HepG2 (cell line): ENCODE measurements around the gene MACROD2. TPM values are rescaled to one million over a fixed set of nuclear protein-coding genes. Genes with fewer than 3 reads are reported as not detected.

Source experiments
- ATAC-seq: fragments of 200-7000 bp; cut with Tn5 transposase; 3 replicates; pipeline ENCODE4 v1.9.1; 2020; ENCODE audit warnings: mild to moderate bottlenecking, moderate library complexity
- BruUV-seq: library from RNA; stranded (reverse); fragments of 400-500 nt; replicated peaks from 2 replicates; lab custom pipeline; 2021; lab: Mats Ljungman, UMichigan
- CTCF ChIA-PET: fragments of 300-600 bp; formaldehyde crosslinking; extraction: SDS; loops from one replicate; lab custom pipeline; 2021; ENCODE audit warnings: low total read pairs, inconsistent platforms, low intra/inter-chr PET ratio; lab: Yijun Ruan, JAX
- POLR2A ChIA-PET: fragments of 350-600 bp; sonication (Branson Sonifier 250); formaldehyde crosslinking; loops from one replicate; lab custom pipeline; 2020; ENCODE audit warnings: antibody characterized with exemption, inconsistent platforms; lab: Yijun Ruan, JAX
- DNase-seq: peaks from one replicate; pipeline ENCODE4 v3.0.0-alpha.2; 2015; ENCODE audit warnings: low spot score
- FAIRE-seq: peaks from 3 replicates; lab custom pipeline; 2011; peaks lifted over from hg19 to GRCh38; lab: Jason Lieb, UNC
- H2AFZ ChIP-seq: one replicate; pipeline ENCODE4 v1.6.1; 2011; ENCODE audit warnings: low read length, inconsistent platforms
- H3K27ac ChIP-seq: fragments of 300-600 bp; 3 replicates; pipeline ENCODE4 v1.8.0; 2011; ENCODE audit warnings: mixed run types, mild to moderate bottlenecking, mixed read lengths, low read length, inconsistent platforms; ENCODE audit not compliant: insufficient read depth; ENCODE audit errors: extremely low read length
- H3K27me3 ChIP-seq, 2 experiments: fragments of 200-600 bp in 1 of 2; 2 replicates in 1 of 2; 3 replicates in 1 of 2; pipeline versions ENCODE4 v1.6.0 to v1.8.0; 2011; ENCODE audit warnings: low read length in 2 of 2, mild to moderate bottlenecking in 2 of 2, moderate library complexity in 2 of 2, inconsistent platforms in 1 of 2; ENCODE audit not compliant: insufficient read depth in 2 of 2, control insufficient read depth in 1 of 2
- H3K36me3 ChIP-seq, 2 experiments: fragments of 200-600 bp in 1 of 2; replicated peaks in 1 of 2; 2 replicates in 1 of 2; 3 replicates in 1 of 2; pipeline versions ENCODE4 v1.5.1 to v1.8.0; 2011; ENCODE audit warnings: low read length in 2 of 2, inconsistent platforms in 1 of 2; ENCODE audit not compliant: insufficient read depth in 2 of 2, control insufficient read depth in 1 of 2
- H3K4me1 ChIP-seq: 2 replicates; pipeline ENCODE4 v1.5.1; 2012; ENCODE audit warnings: low read length, inconsistent platforms; ENCODE audit not compliant: insufficient read depth
- H3K4me2 ChIP-seq: 2 replicates; pipeline ENCODE4 v1.6.0; 2011; ENCODE audit warnings: low read depth, low read length, inconsistent platforms
- H3K4me3 ChIP-seq, 3 experiments: fragments of 200-600 bp in 1 of 3; sonication (generic), shearing (Covaris generic) in 1 of 3; replicated peaks in 1 of 3; 2 replicates each; pipeline ENCODE4 v1.5.1; 2011 to 2016; ENCODE audit warnings: low read length in 3 of 3, inconsistent platforms in 2 of 3, low read depth in 2 of 3, mild to moderate bottlenecking in 2 of 3, control low read depth in 1 of 3, mixed read lengths in 1 of 3; ENCODE audit not compliant: insufficient read depth in 1 of 3
- H3K79me2 ChIP-seq: one replicate; pipeline ENCODE4 v1.6.1; 2011; ENCODE audit warnings: low read length, inconsistent platforms; ENCODE audit not compliant: insufficient read depth
- H3K9ac ChIP-seq: 2 replicates; pipeline ENCODE4 v1.6.0; 2011; ENCODE audit warnings: mild to moderate bottlenecking, low read depth, low read length, inconsistent platforms; ENCODE audit not compliant: insufficient read depth
- H3K9me3 ChIP-seq: 2 replicates; pipeline ENCODE4 v1.5.1; 2012; ENCODE audit warnings: mild to moderate bottlenecking, low read length
- H4K20me1 ChIP-seq: 2 replicates; pipeline ENCODE4 v1.6.0; 2011; ENCODE audit warnings: inconsistent platforms, mild to moderate bottlenecking, low read length, moderate library complexity; ENCODE audit not compliant: insufficient read depth
- GATAD2A ChIP-seq: IDR thresholded peaks from 2 replicates; pipeline ENCODE4 v1.6.1; 2016
- HNRNPL ChIP-seq: fragments of 200-400 bp; formaldehyde crosslinking; IDR thresholded peaks from 2 replicates; pipeline ENCODE4 v1.6.1; 2017; ENCODE audit warnings: mild to moderate bottlenecking, low read depth, low read length
- REL ChIP-seq: sonication (generic); formaldehyde crosslinking; conservative IDR thresholded peaks from 2 replicates; pipeline ENCODE4 v1.8.0; 2022; ENCODE audit warnings: mild to moderate bottlenecking, missing genetic modification reagents, moderate library complexity
- RNF2 ChIP-seq: fragments of 450-650 bp; conservative IDR thresholded peaks from 2 replicates; pipeline ENCODE4 v1.6.1; 2016; ENCODE audit warnings: low read depth
- SNAI1 ChIP-seq: sonication (generic); formaldehyde crosslinking; IDR thresholded peaks from 2 replicates; pipeline ENCODE4 v1.5.0; 2020; ENCODE audit warnings: mild to moderate bottlenecking, missing genetic modification reagents, borderline replicate concordance
- TBP ChIP-seq: sonication (generic); formaldehyde crosslinking; IDR thresholded peaks from 2 replicates; pipeline ENCODE4 v1.5.0; 2020; ENCODE audit warnings: missing genetic modification reagents
- ZBTB3 ChIP-seq: sonication (generic); formaldehyde crosslinking; IDR thresholded peaks from 2 replicates; pipeline ENCODE4 v1.4.0; 2020; ENCODE audit warnings: low read depth, mild to moderate bottlenecking, moderate library complexity, missing genetic modification reagents, borderline replicate concordance
- ZBTB37 ChIP-seq: sonication (generic); formaldehyde crosslinking; IDR thresholded peaks from 2 replicates; pipeline ENCODE4 v1.4.0; 2020; ENCODE audit warnings: mild to moderate bottlenecking, missing genetic modification reagents
- ZFP36 ChIP-seq: fragments of 150-350 bp; IDR thresholded peaks from 2 replicates; pipeline ENCODE4 v1.6.1; 2018; ENCODE audit warnings: borderline replicate concordance, low read length, low read depth; ENCODE audit not compliant: partially characterized antibody
- ZFP90 ChIP-seq: sonication (generic); formaldehyde crosslinking; IDR thresholded peaks from 2 replicates; pipeline ENCODE4 v1.8.0; 2022; ENCODE audit warnings: missing genetic modification reagents, mild to moderate bottlenecking, inconsistent platforms, borderline replicate concordance
- ZMAT5 ChIP-seq: sonication (generic); formaldehyde crosslinking; IDR thresholded peaks from 2 replicates; pipeline ENCODE4 v1.5.0; 2020; ENCODE audit warnings: mild to moderate bottlenecking, low read depth, missing genetic modification reagents, borderline replicate concordance
- ZNF225 ChIP-seq: sonication (generic); formaldehyde crosslinking; IDR thresholded peaks from 2 replicates; pipeline ENCODE4 v1.4.0; 2020; ENCODE audit warnings: mild to moderate bottlenecking, missing genetic modification reagents
- ZNF331 ChIP-seq: sonication (generic); formaldehyde crosslinking; IDR thresholded peaks from 2 replicates; pipeline ENCODE4 v1.4.0; 2020; ENCODE audit warnings: missing genetic modification reagents
- ZNF512 ChIP-seq: sonication (generic); formaldehyde crosslinking; IDR thresholded peaks from 2 replicates; pipeline ENCODE4 v1.4.0; 2020; ENCODE audit warnings: mild to moderate bottlenecking, missing genetic modification reagents
- ZNF530 ChIP-seq: sonication (generic); formaldehyde crosslinking; IDR thresholded peaks from 2 replicates; pipeline ENCODE4 v1.5.0; 2020; ENCODE audit warnings: low read depth, mild to moderate bottlenecking, missing genetic modification reagents
- WGBS: methylation state at CpG from one replicate; pipeline ENCODE4 v1.1.6; 2017; ENCODE audit warnings: low lambda C conversion rate; 5-methylcytosine and 5-hydroxymethylcytosine counted together
- in situ Hi-C: cut with HindIII; loops from 2 replicates; pipeline ENCODE4 v1.10.0; 2017; ENCODE audit warnings: low pct_unique_long_range_greater_than_20kb; ENCODE audit not compliant: extremely low pct_ligation_motif_present
- intact Hi-C: fragments of 100-400 bp; cut with micrococcal nuclease; formaldehyde crosslinking; loops from one replicate; pipeline ENCODE4 v1.10.0; 2022; ENCODE audit not compliant: unreplicated experiment
- polyA plus RNA-seq, 8 experiments: library from polyadenylated mRNA; depleted of rRNA in 3 of 8; stranded (reverse) in 7 of 8; unstranded in 1 of 8; fragments of >200 nt; fragmentation: Illumina TruSeq in 4 of 8; extraction: Trizol in 4 of 8; gene quantifications; 2 replicates each; pipeline versions ENCODE4 v1.2.1 to v1.2.3, GENCODE V29; 2011 to 2016; ENCODE audit warnings: low read depth in 4 of 8, missing spikeins in 1 of 8, mixed read lengths in 1 of 8; ENCODE audit not compliant: insufficient read depth in 1 of 8
- total RNA-seq, 5 experiments: library from RNA; depleted of rRNA; stranded (reverse); fragments of >200 nt; fragmentation: Illumina TruSeq; extraction: Trizol; gene quantifications; 2 replicates each; pipeline ENCODE4 v1.2.3, GENCODE V29; 2016; ENCODE audit warnings: low read depth in 1 of 5
- TF ChIP-seq, protein P1 (sequence below): sonication (generic); formaldehyde crosslinking; IDR thresholded peaks from 2 replicates; pipeline ENCODE4 v1.5.0; 2020; ENCODE audit warnings: missing genetic modification reagents
- TF ChIP-seq, protein P2 (sequence below): sonication (generic); formaldehyde crosslinking; IDR thresholded peaks from 2 replicates; pipeline ENCODE4 v1.8.0; 2022; ENCODE audit warnings: mild to moderate bottlenecking, missing genetic modification reagents

Gene MACROD2
- total and polyA plus RNA-seq, 2 of the 13 experiments (the other 11 are each of a cell fraction or from before 2014, with no cell fraction given): 0.13 to 0.51 TPM

GRCh38 chr20:14489544-14489943, 494.2 kb downstream of the MACROD2 start:
- FAIRE-seq (no peak), DNase-seq (no peak), ATAC-seq (no peak)
- H3K4me1 ChIP-seq: no peaks in the 10 kb centered on the region
- H4K20me1 ChIP-seq: no peaks in the 10 kb centered on the region
- no peak overlapping the region for H3K27ac ChIP-seq
- no TSS peak for BruUV-seq
- TF ChIP-seq, protein P1, sequence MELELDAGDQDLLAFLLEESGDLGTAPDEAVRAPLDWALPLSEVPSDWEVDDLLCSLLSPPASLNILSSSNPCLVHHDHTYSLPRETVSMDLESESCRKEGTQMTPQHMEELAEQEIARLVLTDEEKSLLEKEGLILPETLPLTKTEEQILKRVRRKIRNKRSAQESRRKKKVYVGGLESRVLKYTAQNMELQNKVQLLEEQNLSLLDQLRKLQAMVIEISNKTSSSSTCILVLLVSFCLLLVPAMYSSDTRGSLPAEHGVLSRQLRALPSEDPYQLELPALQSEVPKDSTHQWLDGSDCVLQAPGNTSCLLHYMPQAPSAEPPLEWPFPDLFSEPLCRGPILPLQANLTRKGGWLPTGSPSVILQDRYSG (CRISPR knock-in tag): no peak
- no peak for TF ChIP-seq ZBTB3
- TF ChIP-seq ZNF225 (CRISPR knock-in tag): no peak
- TF ChIP-seq SNAI1 (CRISPR knock-in tag): no peak
- TF ChIP-seq TBP (CRISPR knock-in tag): no peak
- no peak for TF ChIP-seq ZFP36
- TF ChIP-seq ZBTB37 (CRISPR knock-in tag): no peak
- TF ChIP-seq GATAD2A (CRISPR knock-in tag): no peak
- no peak for TF ChIP-seq ZNF530 (CRISPR knock-in tag)
- TF ChIP-seq RNF2: no peak
- TF ChIP-seq REL: no peak
- no peak for TF ChIP-seq ZFP90 (CRISPR knock-in tag)
- no peak for TF ChIP-seq ZMAT5 (CRISPR knock-in tag)
- TF ChIP-seq, protein P2, sequence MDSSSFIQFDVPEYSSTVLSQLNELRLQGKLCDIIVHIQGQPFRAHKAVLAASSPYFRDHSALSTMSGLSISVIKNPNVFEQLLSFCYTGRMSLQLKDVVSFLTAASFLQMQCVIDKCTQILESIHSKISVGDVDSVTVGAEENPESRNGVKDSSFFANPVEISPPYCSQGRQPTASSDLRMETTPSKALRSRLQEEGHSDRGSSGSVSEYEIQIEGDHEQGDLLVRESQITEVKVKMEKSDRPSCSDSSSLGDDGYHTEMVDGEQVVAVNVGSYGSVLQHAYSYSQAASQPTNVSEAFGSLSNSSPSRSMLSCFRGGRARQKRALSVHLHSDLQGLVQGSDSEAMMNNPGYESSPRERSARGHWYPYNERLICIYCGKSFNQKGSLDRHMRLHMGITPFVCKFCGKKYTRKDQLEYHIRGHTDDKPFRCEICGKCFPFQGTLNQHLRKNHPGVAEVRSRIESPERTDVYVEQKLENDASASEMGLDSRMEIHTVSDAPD: no peak
- no peak for TF ChIP-seq ZNF331 (CRISPR knock-in tag)
- TF ChIP-seq ZNF512 (CRISPR knock-in tag): no peak
- TF ChIP-seq HNRNPL: no peak
- no peak overlapping the region for H3K9ac ChIP-seq
- intact Hi-C loops (no loop called here), in situ Hi-C loops (no loop called here)
- H3K4me2 ChIP-seq: no peak overlapping the region
- no peaks in the 10 kb centered on the region for H3K9me3 ChIP-seq
- H2AFZ ChIP-seq: no peak overlapping the region
- H3K27me3 ChIP-seq: no peaks in the 10 kb centered on the region
- CTCF ChIA-PET: no interaction called here
- H3K79me2 ChIP-seq: no peaks in the 10 kb centered on the region
- WGBS: 11% methylated on average over 2 of the region's 2 CpGs
- no peak overlapping the region for H3K4me3 ChIP-seq
- no peaks in the 10 kb centered on the region for H3K36me3 ChIP-seq
- POLR2A ChIA-PET: no interaction called here
